HG03066 (cell line): ENCODE results near the gene KIF5C.

Experiments
- ATAC-seq: cut with Tn5 transposase; IDR thresholded peaks from one replicate; pipeline ENCODE4 v1.9.1; 2021; ENCODE audit warnings: low read depth; ENCODE audit not compliant: unreplicated experiment

Gene KIF5C

GRCh38 chr2:149037851-149038250, 162.8 kb downstream of the KIF5C start:
- no peak for ATAC-seq

DNA sequence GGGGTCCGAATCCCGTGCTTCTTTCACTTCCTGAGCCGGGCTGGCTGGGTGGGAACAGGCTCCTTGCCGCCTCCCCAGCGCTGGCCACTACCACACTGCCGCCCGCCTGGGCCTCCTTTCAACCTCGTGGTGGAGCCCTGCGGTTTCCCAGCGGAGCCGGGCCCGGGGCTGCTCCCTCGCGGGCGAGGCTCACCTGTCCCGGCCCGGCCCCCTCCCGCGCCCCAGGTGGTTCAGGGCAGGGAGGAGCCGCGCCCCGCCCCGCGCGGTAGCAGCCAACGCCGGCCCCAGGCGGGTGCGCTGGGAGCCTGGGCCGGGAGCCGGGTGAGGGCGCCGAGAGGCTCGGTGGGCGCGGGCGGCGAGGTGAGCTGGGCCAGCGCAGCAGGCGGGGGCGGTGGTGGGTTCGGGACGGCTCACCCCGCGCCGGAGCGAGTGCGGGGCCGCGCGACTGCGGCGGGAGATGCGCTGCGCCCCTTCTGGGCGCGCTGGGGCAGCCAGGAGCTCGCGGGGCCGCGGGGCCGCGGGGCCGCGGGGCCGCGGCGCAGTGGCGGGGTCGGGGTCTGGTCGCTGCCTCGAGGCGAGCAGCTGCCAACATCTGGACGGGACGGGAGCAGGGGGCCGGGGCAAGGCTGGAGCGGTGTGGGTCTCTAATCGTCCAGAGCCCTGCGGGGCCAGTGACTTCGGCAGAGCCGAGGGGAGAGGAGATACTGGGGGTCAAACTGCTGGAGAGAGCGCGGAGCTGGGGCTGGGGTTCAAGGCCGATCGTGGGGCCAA, 163.6 kb downstream of the KIF5C start, which contains the start of gene LYPD6B:
Gene LYPD6B (plus strand): TSS at position 258 of the 771 bp plus-strand sequence. CDS start 92,250 bp downstream, outside the sequence.
- peak; percentile 52 for ATAC-seq

- ATAC-seq, result no peak
These were observed 164.2 kb downstream of the KIF5C start for GRCh38 chr2:149039213-149039724.

- ATAC-seq, result no peak
These were observed 165.4 kb downstream of the KIF5C start for GRCh38 chr2:149040451-149040850.

DNA sequence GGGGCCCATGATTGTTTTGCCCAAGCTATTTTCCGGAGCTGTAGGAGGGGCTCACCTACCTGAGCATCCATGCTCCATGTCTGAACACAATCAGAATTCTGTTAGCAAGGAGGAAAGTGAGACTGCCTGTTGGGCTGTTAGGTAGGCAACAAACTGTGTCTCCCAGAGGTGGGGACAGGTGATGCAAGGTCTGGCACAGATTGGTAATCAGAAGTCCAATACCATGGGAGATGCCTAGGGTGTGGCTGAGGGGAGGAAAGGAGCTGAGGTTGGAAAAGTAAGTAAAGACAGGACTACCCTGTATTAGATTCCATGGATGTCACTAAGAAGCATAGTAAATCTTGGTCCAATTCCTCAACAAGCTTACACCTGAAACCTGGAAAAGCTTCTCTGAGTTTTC, 166.5 kb downstream of the KIF5C start:
- ATAC-seq, result no peak

DNA sequence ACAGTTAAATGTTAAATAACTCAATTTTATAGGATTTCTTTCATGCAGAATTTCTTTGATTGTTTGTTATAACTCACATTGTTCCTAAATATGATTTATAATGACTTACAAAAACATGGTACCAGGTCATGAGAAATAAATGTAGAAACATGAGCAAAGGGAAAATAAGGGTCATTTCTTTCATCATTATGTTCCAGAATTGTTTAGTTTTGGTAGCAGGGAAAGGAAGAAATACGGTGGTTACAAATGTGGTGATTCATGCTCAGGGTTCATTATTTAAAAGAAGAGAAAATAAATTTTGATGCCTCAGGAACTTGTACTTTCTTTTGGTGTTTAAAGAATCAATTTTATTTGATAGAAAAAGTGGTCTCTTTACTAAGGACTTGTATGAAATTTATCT, 167.9 kb downstream of the KIF5C start:
- ATAC-seq, result no peak

DNA sequence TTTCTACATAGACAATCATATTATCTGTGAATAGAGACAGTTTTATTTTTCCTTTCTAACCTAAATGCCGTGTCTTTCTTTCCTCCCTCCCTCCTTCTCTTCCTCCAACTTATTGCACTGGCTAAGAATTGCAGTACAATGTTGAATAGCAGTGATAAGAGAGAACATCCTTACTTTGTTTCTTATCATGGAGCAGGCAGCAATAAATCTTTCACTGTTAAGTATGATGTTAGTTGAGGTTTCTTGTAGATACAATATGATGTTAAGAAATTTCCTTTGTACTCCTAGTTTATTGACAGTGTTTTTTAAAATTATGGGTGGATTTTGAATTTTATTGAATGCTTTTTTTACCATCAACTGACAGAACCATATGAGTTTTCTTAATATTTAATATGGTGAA, 169.5 kb downstream of the KIF5C start:
- ATAC-seq, result no peak

DNA sequence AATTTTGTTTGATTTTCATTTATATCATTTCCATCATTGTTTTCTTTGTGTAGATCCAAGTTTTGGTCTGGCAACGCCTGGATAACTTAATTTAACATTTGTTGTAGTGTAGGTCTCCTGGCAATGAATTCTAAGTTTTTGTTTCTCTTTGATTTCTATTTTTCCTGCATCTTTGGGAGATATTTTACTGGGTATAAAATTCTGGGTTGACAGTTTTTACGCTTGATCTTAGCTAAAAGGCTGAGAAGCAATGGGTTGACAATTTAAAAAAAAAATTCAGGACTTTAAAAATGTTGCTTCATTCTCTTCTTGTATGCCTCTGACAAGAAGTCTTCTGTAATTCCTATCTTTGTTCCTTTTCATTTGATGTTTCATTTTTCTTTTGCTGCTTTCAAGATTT, 172.1 kb downstream of the KIF5C start:
- no peak for ATAC-seq

DNA sequence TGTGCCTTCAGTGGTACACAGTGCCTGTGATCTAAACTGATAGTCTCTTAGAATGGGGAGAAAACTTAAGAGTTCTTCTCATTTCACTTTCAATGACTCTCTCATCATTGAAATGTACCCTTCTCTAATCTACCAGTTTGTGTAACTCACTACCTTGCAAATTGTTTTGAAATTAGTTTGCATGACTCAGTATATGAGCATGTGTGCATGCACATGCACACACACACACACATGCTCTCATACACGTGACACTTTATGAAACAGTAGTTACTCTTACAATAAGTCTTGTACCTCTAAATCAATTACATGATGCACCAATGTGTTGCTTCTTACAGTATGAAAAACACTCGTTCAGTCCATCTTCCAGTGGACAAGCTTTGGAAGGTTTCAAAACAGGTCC, 174.1 kb downstream of the KIF5C start:
- ATAC-seq, result no peak

GRCh38 chr2:149050188-149050587, 175.2 kb downstream of the KIF5C start:
- ATAC-seq, result peak; percentile 83

- no peak for ATAC-seq
These were observed 180.7 kb downstream of the KIF5C start for GRCh38 chr2:149055751-149056150.

- no peak for ATAC-seq
These were observed 181.7 kb downstream of the KIF5C start for GRCh38 chr2:149056541-149057255.

- ATAC-seq, result no peak
These were observed 182.4 kb downstream of the KIF5C start for GRCh38 chr2:149057401-149057800.

- no peak for ATAC-seq
These were observed 183.9 kb downstream of the KIF5C start for GRCh38 chr2:149058936-149059335.

DNA sequence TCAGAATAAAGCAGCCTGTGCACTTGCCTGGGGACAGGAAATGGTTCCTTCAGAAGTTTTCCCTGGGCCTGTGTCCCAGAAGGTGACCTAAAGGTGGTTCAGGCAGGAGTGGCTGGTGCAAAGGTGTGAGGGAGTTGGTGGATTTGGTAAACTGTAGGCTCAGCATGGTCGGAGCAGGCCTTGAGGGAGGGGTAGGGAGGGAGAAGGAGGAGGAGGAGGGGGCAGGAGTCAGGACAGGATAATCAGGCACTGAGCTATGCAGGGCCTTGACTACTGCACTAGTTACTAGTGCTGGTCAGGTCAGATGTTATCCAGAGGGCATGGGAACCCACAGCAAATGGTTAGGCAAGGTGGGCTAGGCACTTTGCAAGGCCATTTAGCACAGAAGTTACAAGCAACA, 184.8 kb downstream of the KIF5C start:
- no peak for ATAC-seq

DNA sequence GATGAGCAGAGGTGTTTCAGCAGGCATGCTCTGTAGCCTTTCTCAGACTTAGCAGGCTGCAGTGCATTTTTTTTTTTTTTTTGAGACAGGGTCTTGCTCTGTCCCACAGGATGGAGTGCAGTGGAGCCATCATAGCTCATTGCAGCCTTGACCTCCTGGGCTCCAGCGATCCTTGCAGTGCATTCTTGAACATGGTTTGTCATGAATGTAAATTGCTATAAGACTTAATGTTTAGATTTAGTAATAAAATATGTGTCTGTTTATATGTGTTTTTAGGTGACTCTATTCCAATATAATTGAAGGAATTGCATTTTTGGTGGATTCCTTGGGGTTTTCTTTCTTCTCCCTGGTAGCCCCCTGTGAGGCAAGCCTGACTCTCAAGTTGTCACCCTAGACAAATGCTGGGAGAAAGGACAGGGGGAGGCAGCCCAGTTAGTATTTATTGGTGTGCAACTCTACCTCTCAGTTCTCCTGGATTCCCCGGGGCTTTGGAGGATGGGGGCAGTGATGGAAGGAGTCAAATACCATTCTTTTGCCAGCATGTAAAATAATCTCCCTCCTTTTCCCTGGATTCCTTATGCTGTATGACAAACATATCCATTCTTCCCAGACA, 186.2 kb downstream of the KIF5C start:
- ATAC-seq, result no peak

DNA sequence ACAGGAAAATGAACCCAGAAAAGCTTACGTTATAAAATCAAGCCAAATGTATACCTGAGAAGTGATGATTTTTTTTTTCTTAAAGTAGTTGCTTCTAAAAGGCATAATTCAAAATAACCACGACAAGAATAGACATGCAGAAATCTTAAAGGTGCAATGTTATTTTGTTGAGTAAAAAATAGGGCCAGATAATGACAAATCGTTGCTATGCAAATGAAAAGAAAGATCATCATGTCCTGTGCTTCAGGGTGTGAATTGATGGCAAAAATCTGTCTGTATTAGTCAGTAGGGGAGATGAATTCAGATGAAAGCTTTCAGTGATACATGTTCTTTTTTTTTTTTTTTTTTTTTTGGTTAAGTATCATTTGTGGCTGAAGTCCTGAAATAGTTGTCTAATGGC, 187.5 kb downstream of the KIF5C start:
- ATAC-seq, result no peak

- no peak for ATAC-seq
These were observed 188.2 kb downstream of the KIF5C start for GRCh38 chr2:149063177-149063576.

DNA sequence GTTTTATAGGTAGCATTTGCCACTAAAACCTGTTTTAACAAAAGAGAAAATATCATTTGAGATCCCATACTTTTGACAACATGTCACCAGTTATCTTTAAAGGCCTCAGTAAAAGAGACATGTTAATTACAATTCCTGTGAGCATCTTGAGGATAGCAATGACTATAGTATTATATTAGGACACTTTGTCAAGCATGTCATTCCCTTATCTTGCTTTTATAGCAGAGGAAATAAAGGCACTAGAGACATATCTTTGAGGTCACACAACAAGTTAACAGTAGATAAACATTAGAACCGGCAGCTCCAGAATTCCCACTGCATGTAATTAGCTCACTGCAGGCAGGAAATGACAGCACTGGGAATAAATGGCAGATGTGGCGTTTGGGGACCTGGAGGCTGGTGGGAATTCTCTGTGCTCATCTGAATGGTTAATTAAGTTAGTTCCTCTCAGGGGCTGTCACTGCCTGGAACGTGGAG, 189.4 kb downstream of the KIF5C start:
- no peak for ATAC-seq

DNA sequence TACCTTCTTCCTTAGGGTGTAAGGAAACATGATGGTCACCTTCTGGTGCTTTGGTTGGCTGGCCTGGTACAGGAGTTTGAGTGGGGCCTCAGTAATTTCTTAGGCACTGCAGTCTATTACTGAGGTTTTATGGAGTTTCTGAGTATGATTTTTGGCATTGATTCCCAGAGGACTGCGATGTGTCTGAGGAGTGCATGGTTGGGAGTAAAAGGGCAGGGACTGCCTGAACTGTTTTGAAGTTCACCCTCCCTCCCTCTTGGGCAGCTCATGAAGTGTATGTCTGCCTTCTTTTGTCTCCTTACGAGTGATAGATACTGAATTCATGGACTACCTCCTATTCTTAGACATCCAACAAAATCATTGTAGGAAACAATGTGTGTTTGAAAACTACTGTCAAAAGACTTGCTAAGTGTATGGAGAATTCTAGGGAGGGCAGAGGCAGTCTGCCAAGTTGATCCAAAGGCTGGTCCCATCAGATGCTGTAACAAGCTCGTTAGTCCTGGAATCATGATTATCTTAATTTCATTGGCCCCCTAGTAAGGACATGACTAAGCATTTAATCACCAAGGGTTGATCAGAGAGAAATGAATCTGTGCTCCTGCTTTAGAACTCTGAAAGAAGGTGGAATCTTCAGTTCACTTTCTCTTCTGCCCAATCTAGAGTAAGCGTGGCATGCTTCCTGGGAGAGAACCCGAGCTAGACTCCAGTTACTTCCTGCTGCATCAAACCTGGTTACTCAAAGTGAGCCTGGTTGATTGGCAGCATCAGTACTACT, 190.0 kb downstream of the KIF5C start:
- no peak for ATAC-seq
